ENCODE data around the gene HRH1.

- no peak for TF ChIP-seq ELF1 (IDR thresholded peaks at IDR 0.05; ENCODE audit: borderline replicate concordance, low read depth)
- TF ChIP-seq, protein P1, sequence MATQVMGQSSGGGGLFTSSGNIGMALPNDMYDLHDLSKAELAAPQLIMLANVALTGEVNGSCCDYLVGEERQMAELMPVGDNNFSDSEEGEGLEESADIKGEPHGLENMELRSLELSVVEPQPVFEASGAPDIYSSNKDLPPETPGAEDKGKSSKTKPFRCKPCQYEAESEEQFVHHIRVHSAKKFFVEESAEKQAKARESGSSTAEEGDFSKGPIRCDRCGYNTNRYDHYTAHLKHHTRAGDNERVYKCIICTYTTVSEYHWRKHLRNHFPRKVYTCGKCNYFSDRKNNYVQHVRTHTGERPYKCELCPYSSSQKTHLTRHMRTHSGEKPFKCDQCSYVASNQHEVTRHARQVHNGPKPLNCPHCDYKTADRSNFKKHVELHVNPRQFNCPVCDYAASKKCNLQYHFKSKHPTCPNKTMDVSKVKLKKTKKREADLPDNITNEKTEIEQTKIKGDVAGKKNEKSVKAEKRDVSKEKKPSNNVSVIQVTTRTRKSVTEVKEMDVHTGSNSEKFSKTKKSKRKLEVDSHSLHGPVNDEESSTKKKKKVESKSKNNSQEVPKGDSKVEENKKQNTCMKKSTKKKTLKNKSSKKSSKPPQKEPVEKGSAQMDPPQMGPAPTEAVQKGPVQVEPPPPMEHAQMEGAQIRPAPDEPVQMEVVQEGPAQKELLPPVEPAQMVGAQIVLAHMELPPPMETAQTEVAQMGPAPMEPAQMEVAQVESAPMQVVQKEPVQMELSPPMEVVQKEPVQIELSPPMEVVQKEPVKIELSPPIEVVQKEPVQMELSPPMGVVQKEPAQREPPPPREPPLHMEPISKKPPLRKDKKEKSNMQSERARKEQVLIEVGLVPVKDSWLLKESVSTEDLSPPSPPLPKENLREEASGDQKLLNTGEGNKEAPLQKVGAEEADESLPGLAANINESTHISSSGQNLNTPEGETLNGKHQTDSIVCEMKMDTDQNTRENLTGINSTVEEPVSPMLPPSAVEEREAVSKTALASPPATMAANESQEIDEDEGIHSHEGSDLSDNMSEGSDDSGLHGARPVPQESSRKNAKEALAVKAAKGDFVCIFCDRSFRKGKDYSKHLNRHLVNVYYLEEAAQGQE (IDR thresholded peaks at IDR 0.05; ENCODE audit: low read depth), result no peak
These were observed 32.0 kb downstream of the HRH1 start for GRCh38 chr3:11186318-11186692.

Measured in HCT116 (cell line).